Measurements from ENCODE around the gene CXCR5.
A peak's percentile ranks its signal among the peaks of the same experiment; 100 is the strongest.

CXCR5 gene

GRCh38 chr11:118893662-118894061, 10.0 kb downstream of the CXCR5 start:
- no peak overlapping the region for H3K4me3 ChIP-seq (ENCODE audit: low read depth, low read length)
- TF ChIP-seq CTCF (IDR thresholded peaks at IDR 0.05; ENCODE audit: borderline replicate concordance, insufficient read depth, low read depth, low read length): no peak

GRCh38 chr11:118894192-118894591, 10.5 kb downstream of the CXCR5 start:
- TF ChIP-seq CTCF (IDR thresholded peaks at IDR 0.05; ENCODE audit: borderline replicate concordance, insufficient read depth, low read depth, low read length): no peak
- no peak overlapping the region for H3K4me3 ChIP-seq (ENCODE audit: low read depth, low read length)

GRCh38 chr11:118895093-118896039, 11.7 kb downstream of the CXCR5 start:
- H3K4me3 ChIP-seq (ENCODE audit: low read depth, low read length): no peak overlapping the region
- TF ChIP-seq CTCF (IDR thresholded peaks at IDR 0.05; ENCODE audit: borderline replicate concordance, insufficient read depth, low read depth, low read length): 0 out of 2 replicates have a peak, but pooled peaks have one; percentile 5

- no peak overlapping the region for H3K4me3 ChIP-seq (ENCODE audit: low read depth, low read length)
- no peak for TF ChIP-seq CTCF (IDR thresholded peaks at IDR 0.05; ENCODE audit: borderline replicate concordance, insufficient read depth, low read depth, low read length)
These were observed 12.8 kb downstream of the CXCR5 start for GRCh38 chr11:118896472-118896913.

GRCh38 chr11:118896921-118897591, 13.4 kb downstream of the CXCR5 start:
- TF ChIP-seq CTCF (IDR thresholded peaks at IDR 0.05; ENCODE audit: borderline replicate concordance, insufficient read depth, low read depth, low read length): no peak
- no peak overlapping the region for H3K4me3 ChIP-seq (ENCODE audit: low read depth, low read length)

- H3K4me3 ChIP-seq (ENCODE audit: low read depth, low read length): no peak overlapping the region
- no peak for TF ChIP-seq CTCF (IDR thresholded peaks at IDR 0.05; ENCODE audit: borderline replicate concordance, insufficient read depth, low read depth, low read length)
These were observed 14.1 kb downstream of the CXCR5 start for GRCh38 chr11:118897721-118898310.

All from GM12875 (cell line).